ENCODE measurements around the gene GCC2.
"Not testable (repeated sequence)": the region's sequence is repeated elsewhere in the genome, so short reads cannot be mapped to it uniquely, and the experiment has no call there.

GCC2 gene

GRCh38 chr2:108512431-108512830 lies 63.4 kb downstream of the GCC2 start:
- DNase-seq (ENCODE audit: low read depth, low spot score) = not testable (repeated sequence)

GRCh38 chr2:108514478-108514877 lies 65.5 kb downstream of the GCC2 start:
- not testable (repeated sequence) for DNase-seq (ENCODE audit: low read depth, low spot score)

- DNase-seq (ENCODE audit: low read depth, low spot score) = not testable (repeated sequence)
These were observed 75.7 kb downstream of the GCC2 start for GRCh38 chr2:108524688-108525087.

- DNase-seq (ENCODE audit: low read depth, low spot score) = not testable (repeated sequence)
These were observed 76.3 kb downstream of the GCC2 start for GRCh38 chr2:108525258-108525657.

DNA sequence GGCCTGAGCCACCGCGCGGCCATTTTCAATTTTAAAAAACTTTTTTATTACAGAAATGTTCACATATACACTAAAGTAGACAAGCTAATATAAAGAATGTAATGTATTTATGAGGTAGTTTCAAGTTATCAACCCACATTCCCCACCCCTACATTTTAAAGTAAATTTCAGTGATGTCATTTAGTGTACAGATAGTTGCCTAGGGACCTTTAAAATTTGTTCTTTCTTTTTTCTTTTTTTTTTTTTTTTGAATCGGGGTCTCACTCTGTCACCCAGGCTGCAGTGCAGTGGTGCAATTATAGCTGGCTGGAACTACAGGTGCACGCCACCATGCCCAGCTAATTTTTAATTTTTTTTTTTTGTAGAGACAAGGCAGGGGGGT lies 82.7 kb downstream of the GCC2 start:
- DNase-seq (ENCODE audit: low read depth, low spot score) = no peak

DNA sequence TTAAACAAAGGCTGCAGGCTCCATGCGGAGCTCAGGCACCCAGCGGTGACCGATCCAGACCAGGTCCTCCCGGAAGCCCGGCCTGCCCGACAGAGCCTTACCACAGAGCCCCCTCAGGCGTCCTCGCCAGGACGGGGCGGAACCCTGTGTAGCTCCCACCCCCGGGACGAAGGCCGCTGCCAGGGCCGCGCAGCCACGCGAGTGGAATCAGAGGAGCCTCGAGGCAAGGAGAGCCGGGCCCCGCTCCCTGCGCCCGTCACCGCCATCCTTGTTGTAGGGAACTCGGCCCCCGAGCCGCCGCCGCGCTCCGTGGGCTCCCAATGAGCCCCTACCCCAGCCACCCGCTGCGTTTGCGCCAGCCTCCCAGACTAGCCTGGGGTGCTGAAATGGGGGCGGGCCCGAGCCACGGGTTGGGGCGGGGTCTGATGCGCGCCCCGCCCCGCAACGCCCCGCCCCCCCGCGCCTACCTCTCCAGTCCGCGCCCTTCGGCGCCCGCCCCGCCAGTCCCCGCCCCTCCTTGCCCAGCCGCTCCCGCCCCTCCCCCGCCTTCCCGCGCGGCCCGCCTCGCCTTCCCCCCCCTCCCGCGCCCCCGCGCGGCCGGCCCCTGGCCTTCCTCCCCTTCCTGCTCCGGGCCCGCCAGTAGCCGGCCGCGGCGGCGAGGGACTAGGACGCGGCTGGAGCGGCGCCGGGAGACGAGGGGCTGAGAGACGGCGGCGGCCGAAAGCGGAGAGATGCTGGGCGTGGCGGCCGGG lies 85.0 kb downstream of the GCC2 start, which contains the start of gene LIMS1:
LIMS1 (plus strand) TSS at position 639 of the 752 bp plus-strand sequence; CDS start at position 732, 93 bp downstream.
- DNase-seq (ENCODE audit: low read depth, low spot score) = peak; percentile 70

DNA sequence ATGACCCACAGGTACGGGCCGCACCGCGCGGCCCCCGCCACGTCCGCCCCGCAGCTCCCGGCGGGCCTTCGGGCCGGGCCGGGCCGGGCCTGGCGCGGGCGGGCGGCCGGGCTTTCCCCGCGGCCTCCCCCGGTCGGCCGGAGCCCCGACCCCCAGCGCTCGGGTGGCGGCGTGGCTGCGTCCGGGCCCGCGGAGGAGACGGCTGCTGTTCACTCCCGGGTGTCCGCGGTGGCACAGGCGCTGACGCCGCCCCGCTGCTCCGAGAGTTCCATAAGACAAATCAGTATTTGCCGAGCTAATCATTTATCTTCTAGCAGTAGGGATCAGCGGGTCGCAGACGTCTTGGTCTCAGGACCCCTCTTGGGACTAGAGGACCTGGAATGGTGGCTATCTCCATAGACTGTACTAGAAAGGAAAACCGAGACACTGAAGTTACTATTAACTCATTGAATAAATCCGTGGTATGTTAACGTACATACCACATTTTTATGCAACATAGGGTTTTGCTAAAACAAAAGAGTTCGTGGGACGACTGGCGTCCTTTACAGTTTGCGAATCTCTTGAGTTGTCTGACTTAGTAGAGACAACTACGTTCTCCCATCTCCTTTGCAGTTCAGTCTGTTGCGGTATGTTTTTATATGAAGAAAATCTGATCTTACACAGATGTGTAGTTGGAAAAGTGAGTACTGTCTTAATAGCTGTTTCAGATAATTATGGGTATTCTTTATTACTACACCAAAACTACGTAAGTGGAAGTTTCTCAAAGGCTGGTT lies 85.8 kb downstream of the GCC2 start:
- DNase-seq (ENCODE audit: low read depth, low spot score) = no peak

DNA sequence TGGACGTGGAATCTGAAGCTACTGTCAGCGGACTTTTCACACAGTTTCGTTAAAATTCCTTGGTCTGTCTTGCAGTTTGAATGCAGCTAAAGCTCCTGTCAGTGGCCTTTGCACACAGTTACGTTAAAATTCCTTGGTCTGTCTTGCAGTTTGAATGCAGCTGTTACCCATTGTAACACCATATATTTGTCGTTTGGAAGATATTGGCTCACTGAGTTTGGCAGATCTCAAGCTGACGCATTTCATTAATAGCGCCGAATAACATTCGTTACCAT lies 86.3 kb downstream of the GCC2 start:
- DNase-seq (ENCODE audit: low read depth, low spot score) = no peak

DNA sequence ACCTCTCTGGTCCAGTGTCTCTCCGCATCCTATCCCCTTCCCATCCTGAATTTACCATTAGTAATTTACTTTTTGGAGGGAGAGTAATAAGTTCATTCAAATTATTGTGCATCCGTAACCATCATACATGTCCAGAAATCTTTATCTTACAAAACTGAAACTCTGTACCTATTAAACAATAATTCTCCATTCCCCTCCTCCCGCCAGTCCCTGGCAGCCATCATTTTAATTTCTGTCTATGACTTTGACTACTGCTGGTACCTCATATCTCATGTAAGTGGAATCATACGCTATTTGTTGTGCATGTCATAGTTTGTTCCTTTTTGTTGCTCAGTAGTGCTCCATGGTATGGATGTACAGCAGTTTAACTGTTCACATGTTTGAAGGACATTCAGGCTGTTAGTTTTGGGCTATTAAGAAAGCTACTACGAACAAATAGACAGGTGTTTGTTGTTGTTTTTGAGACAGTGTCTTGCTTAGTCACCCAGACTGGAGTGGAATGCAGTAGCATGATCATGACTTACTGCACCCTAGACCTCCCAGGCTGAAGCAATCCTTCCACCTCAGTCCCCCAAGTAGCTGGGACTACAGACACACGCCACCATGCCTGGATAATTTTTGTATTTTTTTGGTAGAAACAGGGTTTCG lies 87.3 kb downstream of the GCC2 start:
- no peak for DNase-seq (ENCODE audit: low read depth, low spot score)

DNA sequence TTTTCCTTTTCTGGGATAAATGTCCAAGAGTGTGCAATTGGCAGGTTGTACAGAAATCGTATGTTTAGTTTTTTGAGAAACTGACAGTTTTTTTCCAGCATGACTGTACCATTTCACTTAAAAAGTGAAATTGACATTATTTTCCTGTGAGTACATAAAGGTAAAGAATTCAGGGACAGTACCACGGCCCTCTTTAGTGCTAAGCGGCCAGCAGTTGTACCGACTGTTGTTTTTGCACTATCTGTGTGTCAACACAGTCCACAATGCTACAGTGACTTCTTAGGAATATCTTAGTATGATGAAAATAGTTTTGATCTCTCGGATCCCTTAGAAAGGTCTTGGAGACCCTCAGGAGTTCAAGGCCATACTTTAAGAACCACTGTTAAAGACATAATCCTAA lies 87.9 kb downstream of the GCC2 start:
- DNase-seq (ENCODE audit: low read depth, low spot score) = no peak

GRCh38 chr2:108538000-108538625 lies 89.1 kb downstream of the GCC2 start:
- DNase-seq (ENCODE audit: low read depth, low spot score) = no peak

GRCh38 chr2:108541451-108541850 lies 92.4 kb downstream of the GCC2 start:
- no peak for DNase-seq (ENCODE audit: low read depth, low spot score)

- DNase-seq (ENCODE audit: low read depth, low spot score) = no peak
These were observed 93.1 kb downstream of the GCC2 start for GRCh38 chr2:108542071-108542470.

GRCh38 chr2:108547606-108548005 lies 98.6 kb downstream of the GCC2 start:
- DNase-seq (ENCODE audit: low read depth, low spot score) = no peak

DNA sequence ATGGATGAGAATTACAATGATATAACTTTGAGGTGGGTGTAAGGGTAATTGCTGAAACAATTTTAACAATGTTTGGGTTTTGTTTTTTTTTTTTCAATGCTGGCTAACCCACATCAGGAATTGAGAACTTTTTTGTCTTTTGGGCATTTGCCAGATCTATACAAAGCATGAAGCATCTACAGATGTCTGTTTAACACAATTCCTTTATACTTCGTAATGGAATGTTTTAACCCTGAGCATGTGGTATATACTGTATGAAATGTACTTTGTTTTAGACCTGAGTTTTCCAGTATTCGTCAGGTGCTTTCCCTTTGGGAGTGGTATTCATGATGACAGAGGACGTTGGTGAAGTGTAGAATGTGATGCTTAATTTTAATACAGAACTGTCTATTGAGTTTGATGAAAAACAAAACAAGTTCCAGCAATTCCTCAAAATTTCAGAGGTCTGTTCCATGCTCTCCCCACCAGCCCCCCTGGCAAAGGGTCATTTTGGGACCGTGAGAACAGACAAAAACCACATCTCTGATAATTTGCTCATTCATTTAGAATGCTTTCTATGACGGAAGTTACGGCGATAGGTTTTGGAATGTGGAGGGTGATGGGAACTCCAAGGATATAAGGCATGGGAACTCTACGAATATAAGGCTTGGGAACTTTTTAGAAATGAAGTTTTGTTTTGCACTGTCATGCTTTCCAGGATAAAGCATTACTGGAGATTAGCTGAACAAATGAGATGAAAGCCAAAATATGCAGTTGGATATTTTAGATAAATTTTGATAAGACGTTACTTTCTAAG lies 99.4 kb downstream of the GCC2 start:
- no peak for DNase-seq (ENCODE audit: low read depth, low spot score)

DNA sequence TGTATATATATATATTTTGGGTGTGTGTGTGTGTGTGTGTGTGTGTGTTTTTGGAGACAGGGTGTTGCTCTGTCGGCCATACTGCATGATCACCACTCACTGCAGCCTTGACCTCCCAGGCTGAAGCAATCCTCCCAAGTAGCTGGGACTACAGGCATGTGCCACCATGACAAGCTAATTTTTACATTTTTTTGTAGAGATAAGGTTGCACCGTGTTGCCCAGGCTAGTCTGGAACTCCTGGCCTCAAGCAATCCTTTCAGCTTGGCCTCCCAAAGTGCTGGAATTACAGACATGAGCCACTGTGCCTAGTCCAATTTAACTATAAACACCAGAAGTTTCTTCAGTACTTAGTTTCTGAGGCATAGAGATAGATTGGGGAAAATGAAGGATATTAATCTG lies 103.6 kb downstream of the GCC2 start:
- DNase-seq (ENCODE audit: low read depth, low spot score) = no peak

GRCh38 chr2:108553209-108553919 lies 104.4 kb downstream of the GCC2 start:
- DNase-seq (ENCODE audit: low read depth, low spot score) = no peak

GRCh38 chr2:108554528-108554927 lies 105.5 kb downstream of the GCC2 start:
- DNase-seq (ENCODE audit: low read depth, low spot score) = no peak

DNA sequence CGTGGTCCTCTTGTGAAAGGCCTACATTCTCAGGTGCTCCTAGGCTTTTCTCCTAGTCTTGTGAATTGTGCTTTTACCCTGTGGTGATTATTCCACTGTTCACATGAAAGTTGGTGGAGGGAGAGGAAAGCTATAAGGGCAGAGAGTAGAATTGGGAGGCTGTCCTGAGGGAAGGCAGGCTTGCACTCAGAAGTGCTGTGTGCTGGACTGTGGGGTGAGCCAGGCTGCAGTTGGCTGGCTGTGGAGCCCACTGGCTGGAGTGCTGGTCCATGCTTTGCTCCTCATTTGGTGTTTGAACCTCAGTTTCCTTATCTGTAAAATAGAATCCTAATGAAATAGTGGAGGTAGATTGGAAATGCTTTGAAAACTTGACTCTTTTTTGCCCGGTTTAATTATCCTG lies 106.6 kb downstream of the GCC2 start:
- DNase-seq (ENCODE audit: low read depth, low spot score) = no peak

- DNase-seq (ENCODE audit: low read depth, low spot score) = not testable (repeated sequence)
These were observed 107.6 kb downstream of the GCC2 start for GRCh38 chr2:108556581-108556980.
